HG02840 (cell line): ENCODE data around the gene OOSP3.

Source experiments
- ATAC-seq: cut with Tn5 transposase; IDR thresholded peaks from one replicate; pipeline ENCODE4 v1.9.1; 2021; ENCODE audit warnings: mild to moderate bottlenecking, moderate library complexity, moderate number of reproducible peaks; ENCODE audit not compliant: unreplicated experiment, low FRiP score

The OOSP3 gene

GRCh38 chr11:59943997-59944714 is 65.6 kb downstream of the OOSP3 start:
- ATAC-seq: no peak

GRCh38 chr11:59944720-59945119 is 66.1 kb downstream of the OOSP3 start:
- no peak for ATAC-seq
